ENCODE data around the gene RCSD1.

RCSD1 gene

DNA sequence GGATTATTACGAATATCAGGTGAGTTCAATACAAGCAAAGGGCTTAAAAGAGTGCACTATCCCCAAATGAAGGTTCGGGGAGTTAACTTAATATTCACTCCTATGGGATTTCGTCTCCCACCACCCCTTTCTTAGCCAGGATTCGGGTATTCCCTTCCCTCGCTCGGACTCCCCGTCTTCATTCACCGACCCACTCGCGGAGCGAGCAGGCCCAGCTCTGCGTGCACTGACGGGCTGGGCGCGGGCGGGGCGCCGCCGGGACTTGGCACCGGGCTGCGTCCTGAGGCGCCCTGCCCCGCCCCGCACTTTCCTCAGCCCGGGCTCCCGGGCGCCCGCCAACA lies 84.0 kb downstream of the RCSD1 start:
- peak overlapping the region; percentile 91 for H4K91ac ChIP-seq (ENCODE audit: low read depth, low read length)
- H3K4ac ChIP-seq (ENCODE audit: low read depth, low read length) = no peak overlapping the region
- peak overlapping the region; percentile 71 for H3K9ac ChIP-seq (ENCODE audit: low read length)
- H3K79me1 ChIP-seq (ENCODE audit: low read length) = peaks cover 20% of the 10 kb centered on the region
- no peak overlapping the region for H2AK5ac ChIP-seq (ENCODE audit: low read length)
- peaks cover 5% of the 10 kb centered on the region for H3K79me2 ChIP-seq (ENCODE audit: control insufficient read depth, insufficient read depth, low read length, poor library complexity)
- H3K27me3 ChIP-seq (ENCODE audit: insufficient read depth, low read length) = no peaks in the 10 kb centered on the region
- no peaks in the 10 kb centered on the region for H3K9me3 ChIP-seq (ENCODE audit: insufficient read depth, low read depth, low read length)
- H2BK5ac ChIP-seq (ENCODE audit: low read depth, low read length, poor library complexity) = no peak overlapping the region
- no peak overlapping the region for H3K18ac ChIP-seq (ENCODE audit: low read length)
- H3K14ac ChIP-seq (ENCODE audit: low read length) = peak overlapping the region; percentile 96
- peak overlapping the region; percentile 74 for H3K4me2 ChIP-seq (ENCODE audit: low read length)
- no peak overlapping the region for H2BK12ac ChIP-seq (ENCODE audit: low read length)
- DNase-seq = no peak
- no peaks in the 10 kb centered on the region for H3K36me3 ChIP-seq (ENCODE audit: control insufficient read depth in 1 of 2, insufficient read depth in 2 of 2, low read length in 2 of 2)
- H2AFZ ChIP-seq (ENCODE audit: insufficient read depth, low read length, poor library complexity) = peak overlapping the region; percentile 92
- H2BK120ac ChIP-seq (ENCODE audit: insufficient read depth, low read length, poor library complexity) = peak overlapping the region; percentile 89
- H3K23ac ChIP-seq (ENCODE audit: low read length) = no peak overlapping the region
- no peak overlapping the region for H4K12ac ChIP-seq (ENCODE audit: low read depth, low read length)
- peak overlapping the region; percentile 86 for H3K4me3 ChIP-seq (ENCODE audit: low read depth, low read length)
- H3K27ac ChIP-seq (ENCODE audit: low read depth, low read length) = peak overlapping the region; percentile 85
- WGBS (ENCODE audit: extremely low coverage, insufficient coverage, insufficient read length) = no CpG with 5 or more reads among the region's 28 CpGs
- peak overlapping the region; percentile 92 for H4K8ac ChIP-seq (ENCODE audit: low read depth, low read length)
- peaks cover 14% of the 10 kb centered on the region in 2 experiments for H3K4me1 ChIP-seq (ENCODE audit: control insufficient read depth in 1 of 2, insufficient read depth in 2 of 2, low read length in 2 of 2)

DNA sequence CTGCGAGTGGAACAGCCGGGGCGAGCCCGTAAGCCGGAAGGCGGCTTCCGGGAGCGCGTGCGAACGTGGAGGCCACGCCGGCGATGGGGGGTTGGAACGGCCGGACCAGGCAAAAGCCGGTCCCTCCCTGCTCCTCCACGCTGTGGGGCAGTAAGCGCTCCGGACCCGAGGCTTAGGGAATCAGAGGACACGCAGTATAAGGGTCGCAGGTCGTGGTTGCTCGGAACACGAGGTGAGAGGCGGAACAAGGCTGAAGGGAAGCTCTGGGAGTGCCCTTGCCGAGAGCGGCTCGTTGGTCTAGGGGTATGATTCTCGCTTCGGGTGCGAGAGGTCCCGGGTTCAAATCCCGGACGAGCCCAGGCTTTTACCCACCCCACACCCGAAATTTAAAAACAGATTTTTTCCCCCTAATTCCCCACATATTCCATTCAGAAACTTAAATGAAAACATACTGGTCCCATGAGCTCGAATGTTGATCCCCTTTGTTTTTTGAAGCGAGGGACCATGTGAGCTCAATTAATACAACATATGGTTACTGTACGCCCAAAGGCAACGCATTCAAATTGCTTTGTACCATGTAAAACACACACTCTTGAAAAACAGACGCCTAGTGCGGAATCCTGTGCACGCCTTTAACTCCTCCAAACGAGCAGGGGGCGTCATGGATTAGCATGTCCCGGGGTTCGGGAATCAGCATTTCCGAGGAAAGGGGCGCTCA lies 84.6 kb downstream of the RCSD1 start:
- Histone ChIP-seq H3K4me2 (ENCODE audit: low read length) (peak overlapping the region; percentile 74), H3K23ac (ENCODE audit: low read length) (no peak overlapping the region), H2BK5ac (ENCODE audit: low read depth, low read length, poor library complexity) (peak overlapping the region; percentile 91), H3K18ac (ENCODE audit: low read length) (peak overlapping the region; percentile 98), H4K8ac (ENCODE audit: low read depth, low read length) (peak overlapping the region; percentile 92), H4K12ac (ENCODE audit: low read depth, low read length) (peak overlapping the region; percentile 86), H3K79me1 (ENCODE audit: low read length) (peaks cover 25% of the 10 kb centered on the region), H2BK12ac (ENCODE audit: low read length) (peak overlapping the region; percentile 88), H2AFZ (ENCODE audit: insufficient read depth, low read length, poor library complexity) (peak overlapping the region; percentile 92), H3K14ac (ENCODE audit: low read length) (peak overlapping the region; percentile 96), H3K4me3 (ENCODE audit: low read depth, low read length) (peak overlapping the region; percentile 86), H2BK120ac (ENCODE audit: insufficient read depth, low read length, poor library complexity) (peak overlapping the region; percentile 89), H3K27ac (ENCODE audit: low read depth, low read length) (peak overlapping the region; percentile 85), H3K9me3 (ENCODE audit: insufficient read depth, low read depth, low read length) (no peaks in the 10 kb centered on the region), H3K79me2 (ENCODE audit: control insufficient read depth, insufficient read depth, low read length, poor library complexity) (peaks cover 6% of the 10 kb centered on the region), H3K4ac (ENCODE audit: low read depth, low read length) (no peak overlapping the region), H3K36me3 (ENCODE audit: control insufficient read depth in 1 of 2, insufficient read depth in 2 of 2, low read length in 2 of 2) (no peaks in the 10 kb centered on the region), H3K27me3 (ENCODE audit: insufficient read depth, low read length) (no peaks in the 10 kb centered on the region), H3K9ac (ENCODE audit: low read length) (peak overlapping the region; percentile 71), H2AK5ac (ENCODE audit: low read length) (no peak overlapping the region), H3K4me1 (ENCODE audit: control insufficient read depth in 1 of 2, insufficient read depth in 2 of 2, low read length in 2 of 2) (peaks cover 14 to 15% of the 10 kb centered on the region in 2 experiments), H4K91ac (ENCODE audit: low read depth, low read length) (peak overlapping the region; percentile 91)
- WGBS (ENCODE audit: extremely low coverage, insufficient coverage, insufficient read length) = no CpG with 5 or more reads among the region's 50 CpGs
- DNase-seq = peak; percentile 87 to 95

DNA sequence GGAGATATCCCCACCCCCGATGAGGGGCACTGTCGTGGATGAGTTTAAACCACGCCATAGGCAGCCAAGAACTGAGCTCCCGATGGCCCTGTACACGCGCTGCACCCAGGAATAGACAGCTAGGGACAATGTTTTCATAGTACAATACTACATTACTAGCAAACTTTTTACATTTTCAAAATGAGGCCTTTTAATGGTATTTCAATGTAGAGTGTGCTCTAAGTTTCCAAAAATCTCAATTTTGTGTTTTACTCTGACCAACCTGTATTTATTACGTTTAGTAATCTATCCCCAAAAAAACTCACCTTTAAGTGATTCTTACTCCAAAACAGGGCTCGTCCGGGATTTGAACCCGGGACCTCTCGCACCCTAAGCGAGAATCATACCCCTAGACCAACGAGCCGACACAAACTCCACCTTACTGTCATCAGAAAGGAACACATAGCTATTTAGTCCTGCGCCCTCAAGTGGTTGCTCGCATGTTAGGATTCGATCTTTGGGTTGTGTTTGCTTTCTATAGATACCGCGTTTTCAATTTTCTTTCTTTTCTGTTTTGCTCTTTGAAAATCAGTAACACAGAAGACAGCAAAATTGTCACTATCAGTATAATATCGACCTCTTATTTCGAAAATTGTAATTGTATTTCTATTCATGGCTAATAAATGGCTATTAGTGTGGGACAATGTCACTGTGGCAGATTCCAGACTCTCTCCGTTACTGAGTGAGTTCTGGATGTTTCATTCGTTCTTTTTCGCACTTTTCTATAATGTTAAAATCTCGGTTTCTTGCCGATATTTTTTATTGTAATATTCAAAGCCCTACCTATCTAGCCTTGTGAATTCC lies 85.3 kb downstream of the RCSD1 start:
- H3K9ac ChIP-seq (ENCODE audit: low read length) = peak overlapping the region; percentile 44
- H4K91ac ChIP-seq (ENCODE audit: low read depth, low read length) = peak overlapping the region; percentile 23
- no CpG with 5 or more reads among the region's 26 CpGs for WGBS (ENCODE audit: extremely low coverage, insufficient coverage, insufficient read length)
- peak overlapping the region; percentile 29 for H4K12ac ChIP-seq (ENCODE audit: low read depth, low read length)
- H3K18ac ChIP-seq (ENCODE audit: low read length) = no peak overlapping the region
- peak overlapping the region; percentile 64 for H3K4me2 ChIP-seq (ENCODE audit: low read length)
- H3K4ac ChIP-seq (ENCODE audit: low read depth, low read length) = no peak overlapping the region
- H3K79me2 ChIP-seq (ENCODE audit: control insufficient read depth, insufficient read depth, low read length, poor library complexity) = peaks cover 9% of the 10 kb centered on the region
- peak; percentile 87 to 97 for DNase-seq
- peak overlapping the region; percentile 52 for H2BK5ac ChIP-seq (ENCODE audit: low read depth, low read length, poor library complexity)
- H4K8ac ChIP-seq (ENCODE audit: low read depth, low read length) = peak overlapping the region; percentile 55
- H3K14ac ChIP-seq (ENCODE audit: low read length) = peak overlapping the region; percentile 16
- H3K4me3 ChIP-seq (ENCODE audit: low read depth, low read length) = peak overlapping the region; percentile 63
- peaks cover 14 to 21% of the 10 kb centered on the region in 2 experiments for H3K4me1 ChIP-seq (ENCODE audit: control insufficient read depth in 1 of 2, insufficient read depth in 2 of 2, low read length in 2 of 2)
- peak overlapping the region; percentile 54 for H2BK120ac ChIP-seq (ENCODE audit: insufficient read depth, low read length, poor library complexity)
- H3K36me3 ChIP-seq (ENCODE audit: control insufficient read depth in 1 of 2, insufficient read depth in 2 of 2, low read length in 2 of 2) = no peaks in the 10 kb centered on the region
- peak overlapping the region; percentile 34 for H2AFZ ChIP-seq (ENCODE audit: insufficient read depth, low read length, poor library complexity)
- peak overlapping the region; percentile 42 for H2BK12ac ChIP-seq (ENCODE audit: low read length)
- no peak overlapping the region for H2AK5ac ChIP-seq (ENCODE audit: low read length)
- H3K23ac ChIP-seq (ENCODE audit: low read length) = no peak overlapping the region
- no peaks in the 10 kb centered on the region for H3K9me3 ChIP-seq (ENCODE audit: insufficient read depth, low read depth, low read length)
- H3K27me3 ChIP-seq (ENCODE audit: insufficient read depth, low read length) = no peaks in the 10 kb centered on the region
- peak overlapping the region; percentile 73 for H3K27ac ChIP-seq (ENCODE audit: low read depth, low read length)
- H3K79me1 ChIP-seq (ENCODE audit: low read length) = peaks cover 31% of the 10 kb centered on the region

DNA sequence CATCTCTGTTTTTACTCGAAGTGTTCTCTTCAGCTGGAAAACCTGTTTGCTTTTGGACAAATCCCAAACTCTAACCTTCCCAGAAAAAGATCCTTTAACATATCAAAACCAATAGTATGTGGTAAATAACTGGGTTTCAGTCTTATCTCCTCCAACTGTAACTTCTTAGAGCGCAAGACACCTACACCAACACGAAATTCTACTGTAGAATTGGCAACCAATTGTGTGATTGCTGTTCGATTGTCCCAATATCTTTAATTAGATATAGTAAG lies 85.9 kb downstream of the RCSD1 start:
- Histone ChIP-seq H2AK5ac (ENCODE audit: low read length) (no peak overlapping the region), H3K18ac (ENCODE audit: low read length) (no peak overlapping the region), H3K14ac (ENCODE audit: low read length) (no peak overlapping the region), H3K27me3 (ENCODE audit: insufficient read depth, low read length) (no peaks in the 10 kb centered on the region), H3K9ac (ENCODE audit: low read length) (no peak overlapping the region), H2BK12ac (ENCODE audit: low read length) (no peak overlapping the region), H3K23ac (ENCODE audit: low read length) (no peak overlapping the region), H3K4me1 (ENCODE audit: control insufficient read depth in 1 of 2, insufficient read depth in 2 of 2, low read length in 2 of 2) (peaks cover 17 to 23% of the 10 kb centered on the region in 2 experiments), H3K79me2 (ENCODE audit: control insufficient read depth, insufficient read depth, low read length, poor library complexity) (peaks cover 12% of the 10 kb centered on the region), H3K36me3 (ENCODE audit: control insufficient read depth in 1 of 2, insufficient read depth in 2 of 2, low read length in 2 of 2) (no peaks in the 10 kb centered on the region), H4K91ac (ENCODE audit: low read depth, low read length) (no peak overlapping the region), H4K12ac (ENCODE audit: low read depth, low read length) (no peak overlapping the region), H3K79me1 (ENCODE audit: low read length) (peaks cover 35% of the 10 kb centered on the region), H3K9me3 (ENCODE audit: insufficient read depth, low read depth, low read length) (no peaks in the 10 kb centered on the region), H2BK5ac (ENCODE audit: low read depth, low read length, poor library complexity) (no peak overlapping the region), H2BK120ac (ENCODE audit: insufficient read depth, low read length, poor library complexity) (no peak overlapping the region), H3K4me2 (ENCODE audit: low read length) (peak overlapping the region; percentile 62), H3K4me3 (ENCODE audit: low read depth, low read length) (no peak overlapping the region), H2AFZ (ENCODE audit: insufficient read depth, low read length, poor library complexity) (no peak overlapping the region), H4K8ac (ENCODE audit: low read depth, low read length) (no peak overlapping the region), H3K27ac (ENCODE audit: low read depth, low read length) (peak overlapping the region; percentile 73), H3K4ac (ENCODE audit: low read depth, low read length) (no peak overlapping the region)
- WGBS (ENCODE audit: extremely low coverage, insufficient coverage, insufficient read length) = no CpG with 5 or more reads among the region's 4 CpGs
- DNase-seq = no peak

Measured in trophoblast cell (in vitro differentiated cells and primary cell).